B cell (primary cell): ENCODE data around the gene GGT5. TPM values are rescaled to one million over a fixed set of nuclear protein-coding genes. Genes with fewer than 3 reads are reported as not detected.

Source experiments
- ATAC-seq: fragments of 200-7000 bp; cut with Tn5 transposase; one replicate; pipeline ENCODE4 v1.10.0; 2021; ENCODE audit warnings: low read depth, mild to moderate bottlenecking, moderate number of reproducible peaks, moderate library complexity
- CTCF ChIA-PET: fragments of 350-600 bp; sonication (Branson Sonifier 250); formaldehyde crosslinking; loops from one replicate; lab custom pipeline; 2021; ENCODE audit warnings: antibody characterized with exemption, inconsistent platforms; lab: Charles Lee
- POLR2A ChIA-PET: fragments of 350-600 bp; sonication (Branson Sonifier 250); formaldehyde crosslinking; loops from one replicate; lab custom pipeline; 2021; ENCODE audit warnings: antibody characterized with exemption; lab: Charles Lee
- DNase-seq: peaks from one replicate; pipeline ENCODE4 v3.0.0; 2013
- H2AFZ ChIP-seq: 2 replicates; pipeline ENCODE4 v1.6.1; 2012; ENCODE audit warnings: mild to moderate bottlenecking, low read depth, low read length; ENCODE audit not compliant: insufficient read depth, poor library complexity, severe bottlenecking
- H3K27ac ChIP-seq, 2 donors: 1 replicate in 1 of 2; 2 replicates in 1 of 2; pipeline ENCODE4 v1.5.1; 2012 to 2013; ENCODE audit warnings: low read length in 2 of 2, mild to moderate bottlenecking in 2 of 2, moderate library complexity in 1 of 2
- H3K27me3 ChIP-seq, 4 experiments: fragments of 200-600 bp in 1 of 4; sonication (generic) in 1 of 4; replicated peaks in 1 of 4; 1 replicate in 2 of 4; 2 replicates in 2 of 4; pipeline versions ENCODE4 v1.6.1 to v1.7.0; 2013 to 2016; ENCODE audit warnings: low read length in 3 of 4, mild to moderate bottlenecking in 2 of 4, mixed read lengths in 1 of 4, moderate library complexity in 1 of 4; ENCODE audit not compliant: insufficient read depth in 4 of 4, control insufficient read depth in 3 of 4; ENCODE audit errors: control extremely low read depth in 1 of 4
- H3K36me3 ChIP-seq, 2 experiments: replicated peaks in 1 of 2; 1 replicate in 1 of 2; 2 replicates in 1 of 2; pipeline versions ENCODE4 v1.6.1 to v1.7.1; 2013; ENCODE audit warnings: low read length in 1 of 2; ENCODE audit not compliant: insufficient read depth in 2 of 2, control insufficient read depth in 1 of 2; ENCODE audit errors: control extremely low read depth in 1 of 2, extremely low read depth in 1 of 2
- H3K4me1 ChIP-seq, 2 donors: fragments of 200-600 bp in 1 of 2; sonication (generic) in 1 of 2; 1 replicate in 1 of 2; 2 replicates in 1 of 2; pipeline versions ENCODE4 v1.5.1 to v1.6.1; 2013 to 2017; ENCODE audit warnings: low read length in 2 of 2; ENCODE audit not compliant: control insufficient read depth in 2 of 2, insufficient read depth in 2 of 2
- H3K4me2 ChIP-seq: replicated peaks from 2 replicates; pipeline ENCODE3; 2012; ENCODE audit warnings: mild to moderate bottlenecking, low read depth, low read length; ENCODE audit not compliant: poor library complexity, severe bottlenecking
- H3K4me3 ChIP-seq, 5 experiments: fragments of 200-600 bp in 1 of 5; sonication (generic) in 1 of 5; 1 replicate in 3 of 5; 2 replicates in 2 of 5; pipeline versions ENCODE4 v1.5.1 to v1.7.0; 2011 to 2016; ENCODE audit warnings: low read length in 4 of 5, mild to moderate bottlenecking in 4 of 5, low read depth in 2 of 5, control low read depth in 1 of 5, moderate library complexity in 1 of 5; ENCODE audit not compliant: insufficient read depth in 1 of 5; ENCODE audit errors: control extremely low read depth in 1 of 5, extremely low read depth in 1 of 5
- H3K79me2 ChIP-seq: fragments of 200-600 bp; sonication (generic); one replicate; pipeline ENCODE4 v1.6.0; 2016; ENCODE audit warnings: low read length; ENCODE audit not compliant: control insufficient read depth, insufficient read depth
- H3K9ac ChIP-seq: fragments of 200-600 bp; sonication (generic); 2 replicates; pipeline ENCODE4 v1.6.1; 2017; ENCODE audit warnings: mild to moderate bottlenecking, low read length, moderate library complexity
- H3K9me3 ChIP-seq, 3 donors: one replicate each; pipeline versions ENCODE4 v1.6.1 to v1.7.1; 2013; ENCODE audit warnings: low read length in 2 of 3; ENCODE audit not compliant: control insufficient read depth in 2 of 3, insufficient read depth in 1 of 3; ENCODE audit errors: control extremely low read depth in 1 of 3
- H4K20me1 ChIP-seq: 2 replicates; pipeline ENCODE4 v1.6.0; 2012; ENCODE audit warnings: mild to moderate bottlenecking, low read length; ENCODE audit not compliant: insufficient read depth, control insufficient read depth, poor library complexity, severe bottlenecking
- H3K27ac Mint-ChIP-seq: one replicate; pipeline ENCODE4 v1.8.0; 2021; ENCODE audit warnings: mixed read lengths
- H3K27me3 Mint-ChIP-seq: one replicate; pipeline ENCODE4 v1.8.0; 2021; ENCODE audit warnings: mixed read lengths
- H3K4me1 Mint-ChIP-seq: one replicate; pipeline ENCODE4 v1.8.0; 2021; ENCODE audit warnings: mixed read lengths
- H3K4me3 Mint-ChIP-seq: one replicate; pipeline ENCODE4 v1.8.0; 2021; ENCODE audit warnings: mixed read lengths
- H3K9me3 Mint-ChIP-seq: one replicate; pipeline ENCODE4 v1.8.0; 2022; ENCODE audit warnings: mixed read lengths; ENCODE audit not compliant: insufficient read depth
- EZH2 ChIP-seq: IDR thresholded peaks from 2 replicates; pipeline ENCODE4 v1.6.1; 2012; ENCODE audit warnings: borderline replicate concordance, low read depth, mild to moderate bottlenecking, moderate library complexity, low read length; ENCODE audit not compliant: insufficient read depth, poor library complexity, severe bottlenecking
- WGBS: methylation state at CpG from one replicate; pipeline ENCODE4 v1.1.5; 2013; ENCODE audit warnings: missing lambda C conversion rate; ENCODE audit not compliant: insufficient coverage; 5-methylcytosine and 5-hydroxymethylcytosine counted together
- intact Hi-C: fragments of 100-400 bp; cut with micrococcal nuclease; formaldehyde crosslinking; loops from one replicate; pipeline ENCODE4 v1.10.0; 2022
- polyA plus RNA-seq: library from polyadenylated mRNA; depleted of rRNA; stranded (reverse); fragments of >200 nt; gene quantifications from 2 replicates; pipeline ENCODE4 v1.2.3, GENCODE V29; 2012
- total RNA-seq, 2 donors: library from RNA; stranded (reverse); fragments of 120-200 nt in 1 of 2; gene quantifications; 1 replicate in 1 of 2; 2 replicates in 1 of 2; pipeline versions ENCODE4 v1.2.3 to v1.2.4, GENCODE V29; 2013 to 2022
- TF ChIP-seq, protein P1 (sequence below): fragments of 200-600 bp; IDR thresholded peaks from one replicate; pipeline ENCODE4 v1.8.0; 2022; ENCODE audit warnings: antibody characterized with exemption, mild to moderate bottlenecking

GGT5 gene
- total and polyA plus RNA-seq, 2 donors (not counting 1 experiment from before 2014, with no cell fraction given): not detected

DNA sequence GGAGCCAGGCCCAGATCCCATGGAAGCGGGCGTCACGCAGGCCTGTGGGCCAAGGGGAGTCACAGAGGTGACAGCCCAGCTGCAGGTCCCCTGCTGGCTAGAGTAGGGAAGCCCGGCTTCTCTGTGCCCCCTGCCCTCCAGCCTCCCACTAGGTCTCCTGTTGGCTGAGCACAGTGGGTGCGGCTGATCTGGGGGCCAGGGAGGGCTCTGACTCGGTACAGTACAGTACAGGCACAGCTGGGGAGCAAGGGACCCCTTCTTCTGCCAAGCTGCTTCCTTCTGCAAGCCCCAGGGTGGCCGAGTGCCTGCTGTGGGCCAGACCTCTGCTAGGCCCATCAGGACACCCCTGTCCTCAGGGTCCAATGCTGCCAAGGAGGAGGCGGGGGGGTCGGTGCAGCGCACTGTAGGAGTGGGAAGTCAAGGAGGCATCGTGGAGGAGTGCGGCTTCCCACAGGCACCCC lies 53.5 kb downstream of the GGT5 start:
- POLR2A ChIA-PET: no interaction called here
- Histone ChIP-seq H3K27me3 (no peaks in the 10 kb centered on the region), H2AFZ (no peak overlapping the region), H3K79me2 (no peaks in the 10 kb centered on the region), H4K20me1 (no peaks in the 10 kb centered on the region), H3K4me3 (no peak overlapping the region), H3K27ac (no peak overlapping the region), H3K9ac (no peak overlapping the region), H3K36me3 (no peaks in the 10 kb centered on the region), H3K4me2 (no peak overlapping the region), H3K4me1 (peaks cover 0 to 9% of the 10 kb centered on the region in 2 donors), H3K9me3 (no peaks in the 10 kb centered on the region)
- no peaks in the 10 kb centered on the region for H3K9me3 Mint-ChIP-seq
- 95% methylated on average over 12 of the region's 12 CpGs for WGBS
- intact Hi-C loops: no loop called here
- no peaks in the 10 kb centered on the region for H3K27me3 Mint-ChIP-seq
- no peaks in the 10 kb centered on the region for H3K4me1 Mint-ChIP-seq
- TF ChIP-seq, protein P1, sequence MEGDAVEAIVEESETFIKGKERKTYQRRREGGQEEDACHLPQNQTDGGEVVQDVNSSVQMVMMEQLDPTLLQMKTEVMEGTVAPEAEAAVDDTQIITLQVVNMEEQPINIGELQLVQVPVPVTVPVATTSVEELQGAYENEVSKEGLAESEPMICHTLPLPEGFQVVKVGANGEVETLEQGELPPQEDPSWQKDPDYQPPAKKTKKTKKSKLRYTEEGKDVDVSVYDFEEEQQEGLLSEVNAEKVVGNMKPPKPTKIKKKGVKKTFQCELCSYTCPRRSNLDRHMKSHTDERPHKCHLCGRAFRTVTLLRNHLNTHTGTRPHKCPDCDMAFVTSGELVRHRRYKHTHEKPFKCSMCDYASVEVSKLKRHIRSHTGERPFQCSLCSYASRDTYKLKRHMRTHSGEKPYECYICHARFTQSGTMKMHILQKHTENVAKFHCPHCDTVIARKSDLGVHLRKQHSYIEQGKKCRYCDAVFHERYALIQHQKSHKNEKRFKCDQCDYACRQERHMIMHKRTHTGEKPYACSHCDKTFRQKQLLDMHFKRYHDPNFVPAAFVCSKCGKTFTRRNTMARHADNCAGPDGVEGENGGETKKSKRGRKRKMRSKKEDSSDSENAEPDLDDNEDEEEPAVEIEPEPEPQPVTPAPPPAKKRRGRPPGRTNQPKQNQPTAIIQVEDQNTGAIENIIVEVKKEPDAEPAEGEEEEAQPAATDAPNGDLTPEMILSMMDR: no peak
- no peak for TF ChIP-seq EZH2
- DNase-seq: no peak
- no peak overlapping the region for H3K27ac Mint-ChIP-seq
- no peak for ATAC-seq
- no peak overlapping the region for H3K4me3 Mint-ChIP-seq
- CTCF ChIA-PET: no interaction called here

DNA sequence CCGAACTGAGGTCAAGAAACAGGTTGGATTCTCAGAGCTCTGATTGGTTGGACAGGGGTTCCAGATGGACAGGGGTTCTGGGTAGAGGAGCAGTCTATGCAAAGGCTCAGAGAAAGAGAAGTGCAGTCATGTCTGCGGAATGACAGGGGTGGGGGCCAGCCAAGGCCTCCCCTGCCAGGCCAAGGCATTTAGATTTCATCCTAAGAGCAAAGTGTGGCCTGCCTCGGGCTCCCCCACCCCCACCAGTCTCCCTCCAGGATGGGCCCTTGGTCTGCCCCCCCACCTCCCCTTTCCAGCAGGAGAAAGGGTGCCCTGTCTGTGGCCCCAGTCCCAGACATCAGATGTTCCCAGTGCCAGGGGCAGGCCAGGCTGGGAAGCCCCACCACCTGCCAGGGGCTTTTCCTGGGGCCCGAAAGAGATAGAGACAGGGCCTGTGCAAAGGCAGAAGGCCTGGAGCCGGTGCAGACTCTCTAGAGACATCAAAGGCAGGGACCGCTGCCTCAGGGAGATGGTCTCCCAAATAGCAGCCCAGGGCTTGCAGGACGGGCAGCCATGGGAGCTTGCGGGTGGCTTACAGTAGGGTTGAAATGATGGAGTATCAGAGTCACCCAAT lies 54.2 kb downstream of the GGT5 start:
- Mint-ChIP-seq H3K4me1 (no peaks in the 10 kb centered on the region), H3K27ac (no peak overlapping the region), H3K4me3 (no peak overlapping the region), H3K9me3 (no peaks in the 10 kb centered on the region), H3K27me3 (no peaks in the 10 kb centered on the region)
- H4K20me1 ChIP-seq: no peaks in the 10 kb centered on the region
- no peak overlapping the region for H3K27ac ChIP-seq
- H3K4me1 ChIP-seq: peaks cover 0 to 9% of the 10 kb centered on the region in 2 donors
- no peaks in the 10 kb centered on the region for H3K79me2 ChIP-seq
- CTCF ChIA-PET: interaction anchor here (1.2 to 2.3 kb wide), 2 partner anchors 41 to 57 kb away, joined by 4 to 7 read pairs; no protein-coding TSS in a partner anchor
- H3K4me3 ChIP-seq: no peak overlapping the region
- H2AFZ ChIP-seq: no peak overlapping the region
- no peak for TF ChIP-seq EZH2
- TF ChIP-seq, protein P1: no peak
- 95% methylated on average over 8 of the region's 8 CpGs for WGBS
- DNase-seq: no peak
- intact Hi-C loops: no loop called here
- POLR2A ChIA-PET: no interaction called here
- no peaks in the 10 kb centered on the region for H3K9me3 ChIP-seq
- no peaks in the 10 kb centered on the region for H3K36me3 ChIP-seq
- no peak for ATAC-seq
- H3K27me3 ChIP-seq: no peaks in the 10 kb centered on the region
- H3K4me2 ChIP-seq: no peak overlapping the region
- no peak overlapping the region for H3K9ac ChIP-seq
